BLaER1 treated with 17β-estradiol and CSF1 and Interleukin-3, amounts not matched to agents 10 nM and 100 nM (cell line): Measurements from ENCODE around the gene C1QTNF12.

Experiments used
- H3K27ac ChIP-seq, 11 experiments: shearing (Covaris generic); formaldehyde crosslinking; 2 replicates each; pipeline ENCODE4 v1.8.1; 2022
- H3K27me3 ChIP-seq, 11 experiments: shearing (Covaris generic); formaldehyde crosslinking; 2 replicates each; pipeline ENCODE4 v1.8.1; 2022
- H3K36me3 ChIP-seq, 11 experiments: shearing (Covaris generic); formaldehyde crosslinking; 2 replicates each; pipeline ENCODE4 v1.8.1; 2022
- H3K4me1 ChIP-seq, 10 experiments: shearing (Covaris generic); formaldehyde crosslinking; 2 replicates each; pipeline ENCODE4 v1.8.1; 2022
- H3K4me2 ChIP-seq, 11 experiments: shearing (Covaris generic); formaldehyde crosslinking; 2 replicates each; pipeline ENCODE4 v1.8.1; 2022
- H3K4me3 ChIP-seq, 10 experiments: shearing (Covaris generic); formaldehyde crosslinking; 2 replicates each; pipeline ENCODE4 v1.8.1; 2022
- H3K9ac ChIP-seq, 11 experiments: shearing (Covaris generic); formaldehyde crosslinking; 2 replicates each; pipeline ENCODE4 v1.8.1; 2022
- H3K9me3 ChIP-seq, 11 experiments: shearing (Covaris generic); formaldehyde crosslinking; replicated peaks in 1 of 11; 2 replicates each; pipeline ENCODE4 v1.8.1; 2022
- H4K20me1 ChIP-seq, 11 experiments: shearing (Covaris generic); formaldehyde crosslinking; 2 replicates each; pipeline ENCODE4 v1.8.1; 2022
- Cebpa-rat ChIP-seq, 11 experiments: shearing (Covaris generic); IDR thresholded peaks; 2 replicates each; pipeline ENCODE4 v1.8.1; 2022

The C1QTNF12 gene

DNA sequence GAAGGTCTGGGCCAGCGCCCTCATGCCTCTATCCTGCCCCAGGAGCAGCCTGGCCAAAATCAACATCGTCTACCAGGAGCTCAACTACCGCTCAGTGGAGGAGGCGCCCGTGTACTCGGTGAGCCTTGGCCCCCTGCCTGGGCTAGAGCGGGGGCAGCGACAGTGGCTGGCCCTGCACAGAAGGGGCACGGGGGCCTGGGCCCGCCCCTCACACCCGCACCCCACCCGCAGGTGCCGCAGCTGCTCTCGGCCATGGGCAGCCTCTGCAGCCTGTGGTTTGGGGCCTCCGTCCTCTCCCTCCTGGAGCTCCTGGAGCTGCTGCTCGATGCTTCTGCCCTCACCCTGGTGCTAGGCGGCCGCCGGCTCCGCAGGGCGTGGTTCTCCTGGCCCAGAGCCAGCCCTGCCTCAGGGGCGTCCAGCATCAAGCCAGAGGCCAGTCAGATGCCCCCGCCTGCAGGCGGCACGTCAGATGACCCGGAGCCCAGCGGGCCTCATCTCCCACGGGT is 44.6 kb upstream of the C1QTNF12 start:
- H3K9me3 ChIP-seq = no peaks in the 10 kb centered on the region
- H3K36me3 ChIP-seq = peaks cover 0 to 28% (median 8%) of the 10 kb centered on the region in 11 experiments; a peak in 10 of 22 replicates
- H3K4me3 ChIP-seq = no peak overlapping the region
- no peak overlapping the region for H3K27ac ChIP-seq
- peaks cover 0 to 66% (median 21%) of the 10 kb centered on the region in 11 experiments; a peak in 17 of 22 replicates for H4K20me1 ChIP-seq
- peak overlapping the region in 7 of 11 experiments; percentile 24 to 46 (median 29); a peak in 10 of 22 replicates for H3K4me2 ChIP-seq
- TF ChIP-seq Cebpa-rat (IDR thresholded peaks at IDR 0.05) = no peak
- H3K27me3 ChIP-seq = no peaks in the 10 kb centered on the region
- 0 out of 22 replicates have a peak overlapping the region, but pooled peaks of 1 of the 11 experiments have one; percentile 3 for H3K9ac ChIP-seq
- peaks cover 0 to 21% (median 12%) of the 10 kb centered on the region in 10 experiments; a peak in 13 of 20 replicates for H3K4me1 ChIP-seq

DNA sequence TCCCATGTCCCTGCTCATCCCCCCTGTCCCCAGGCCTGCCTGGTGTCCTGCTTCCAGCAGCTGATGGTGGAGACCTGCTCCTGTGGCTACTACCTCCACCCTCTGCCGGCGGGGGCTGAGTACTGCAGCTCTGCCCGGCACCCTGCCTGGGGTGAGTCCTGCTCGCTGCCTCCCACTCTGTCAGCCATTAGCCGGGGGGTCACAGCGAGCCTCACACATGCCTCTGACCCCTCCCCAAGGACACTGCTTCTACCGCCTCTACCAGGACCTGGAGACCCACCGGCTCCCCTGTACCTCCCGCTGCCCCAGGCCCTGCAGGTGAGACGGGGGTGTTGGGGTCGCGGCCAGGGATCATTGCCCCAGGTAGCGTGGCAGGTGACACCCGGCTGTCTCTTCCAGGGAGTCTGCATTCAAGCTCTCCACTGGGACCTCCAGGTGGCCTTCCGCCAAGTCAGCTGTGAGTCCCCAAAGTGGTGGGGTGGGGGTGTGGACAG is 43.8 kb upstream of the C1QTNF12 start:
- peaks cover 0 to 28% (median 12%) of the 10 kb centered on the region in 10 experiments; a peak in 13 of 20 replicates for H3K4me1 ChIP-seq
- no peak overlapping the region for H3K4me3 ChIP-seq
- H3K27ac ChIP-seq = no peak overlapping the region
- no peaks in the 10 kb centered on the region for H3K9me3 ChIP-seq
- TF ChIP-seq Cebpa-rat (IDR thresholded peaks at IDR 0.05) = no peak
- peaks cover 0 to 65% (median 21%) of the 10 kb centered on the region in 11 experiments; a peak in 17 of 22 replicates for H4K20me1 ChIP-seq
- H3K9ac ChIP-seq = no peak overlapping the region
- peaks cover 0 to 20% (median 7%) of the 10 kb centered on the region in 11 experiments; a peak in 9 of 22 replicates for H3K36me3 ChIP-seq
- H3K4me2 ChIP-seq = no peak overlapping the region
- no peaks in the 10 kb centered on the region for H3K27me3 ChIP-seq

DNA sequence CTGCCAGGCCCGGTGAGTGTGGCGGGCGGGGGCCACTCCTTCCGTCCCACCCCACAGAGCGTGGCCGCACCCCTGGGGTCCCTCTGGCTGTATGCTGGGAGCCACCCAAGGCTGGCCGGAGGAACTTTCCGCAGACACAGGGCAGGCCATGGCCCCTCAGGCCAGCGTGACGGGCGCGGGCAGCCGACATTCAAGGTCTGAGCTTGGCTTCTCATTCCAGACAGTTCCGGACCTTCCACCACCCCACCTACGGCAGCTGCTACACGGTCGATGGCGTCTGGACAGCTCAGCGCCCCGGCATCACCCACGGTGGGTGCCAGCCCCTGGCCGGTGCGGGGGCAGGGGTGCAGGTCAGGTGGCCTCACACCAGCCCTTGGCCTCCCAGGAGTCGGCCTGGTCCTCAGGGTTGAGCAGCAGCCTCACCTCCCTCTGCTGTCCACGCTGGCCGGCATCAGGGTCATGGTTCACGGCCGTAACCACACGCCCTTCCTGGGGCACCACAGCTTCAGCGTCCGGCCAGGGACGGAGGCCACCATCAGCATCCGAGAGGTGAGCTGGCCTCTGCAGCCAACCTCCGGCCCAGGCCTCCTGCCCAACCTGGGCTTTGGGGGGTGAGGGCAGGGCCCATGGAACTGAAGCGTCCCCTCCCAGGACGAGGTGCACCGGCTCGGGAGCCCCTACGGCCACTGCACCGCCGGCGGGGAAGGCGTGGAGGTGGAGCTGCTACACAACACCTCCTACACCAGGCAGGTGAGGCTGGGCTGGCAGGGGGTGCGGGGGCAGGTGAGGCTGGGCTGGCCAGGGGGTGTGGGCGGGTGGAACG is 41.0 kb upstream of the C1QTNF12 start:
- no peak overlapping the region for H3K4me3 ChIP-seq
- H3K4me2 ChIP-seq = no peak overlapping the region
- H3K9ac ChIP-seq = no peak overlapping the region
- no peak for TF ChIP-seq Cebpa-rat (IDR thresholded peaks at IDR 0.05)
- H3K4me1 ChIP-seq = peaks cover 0 to 34% (median 13%) of the 10 kb centered on the region in 10 experiments; a peak in 13 of 20 replicates
- H3K9me3 ChIP-seq = no peaks in the 10 kb centered on the region
- no peak overlapping the region for H3K27ac ChIP-seq
- no peaks in the 10 kb centered on the region for H3K27me3 ChIP-seq
- no peaks in the 10 kb centered on the region for H3K36me3 ChIP-seq
- peaks cover 0 to 54% (median 15%) of the 10 kb centered on the region in 11 experiments; a peak in 17 of 22 replicates for H4K20me1 ChIP-seq

DNA sequence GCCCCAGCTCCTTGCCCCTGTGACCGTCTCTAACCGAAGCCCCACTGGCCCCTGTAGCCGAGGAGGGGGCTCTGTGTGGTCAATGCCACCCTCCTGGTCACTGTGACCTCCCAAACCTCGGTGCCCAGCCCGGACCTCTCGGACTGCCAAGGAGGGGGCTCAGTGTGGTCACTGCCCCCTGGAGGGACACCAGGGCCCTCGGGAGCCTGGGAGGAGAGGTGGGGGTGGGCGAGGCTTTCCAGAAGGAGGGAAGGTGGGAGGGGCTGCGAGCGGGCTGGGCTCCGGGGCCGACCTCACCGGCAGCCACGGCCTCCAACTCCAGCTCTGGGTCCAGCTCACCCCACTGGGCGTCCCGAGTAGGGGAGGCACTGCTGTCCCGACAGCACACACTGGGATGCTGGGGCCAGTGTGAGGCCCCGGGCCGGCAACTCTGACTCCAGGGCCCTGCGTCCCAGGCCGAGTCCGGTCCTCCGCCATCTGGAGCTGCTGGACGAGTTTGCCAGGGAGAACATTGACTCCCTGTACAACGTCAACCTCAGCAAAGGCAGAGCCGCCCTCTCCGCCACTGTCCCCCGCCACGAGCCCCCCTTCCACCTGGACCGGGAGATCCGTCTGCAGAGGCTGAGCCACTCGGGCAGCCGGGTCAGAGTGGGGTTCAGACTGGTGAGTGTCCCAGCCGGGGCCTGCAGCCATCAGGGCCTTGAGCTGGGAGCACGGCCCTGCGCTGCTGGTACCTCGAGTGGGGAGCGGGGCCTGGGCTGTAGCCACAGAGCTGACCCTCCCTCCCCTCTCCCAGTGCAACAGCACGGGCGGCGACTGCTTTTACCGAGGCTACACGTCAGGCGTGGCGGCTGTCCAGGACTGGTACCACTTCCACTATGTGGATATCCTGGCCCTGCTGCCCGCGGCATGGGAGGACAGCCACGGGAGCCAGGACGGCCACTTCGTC is 40.1 kb upstream of the C1QTNF12 start:
- Histone ChIP-seq H3K27me3 (no peaks in the 10 kb centered on the region), H4K20me1 (peaks cover 0 to 45% (median 7%) of the 10 kb centered on the region in 11 experiments; a peak in 13 of 22 replicates), H3K4me2 (0 out of 22 replicates have a peak overlapping the region, but pooled peaks of 1 of the 11 experiments have one; percentile 4), H3K36me3 (no peaks in the 10 kb centered on the region), H3K4me1 (peaks cover 0 to 26% (median 11%) of the 10 kb centered on the region in 10 experiments; a peak in 13 of 20 replicates), H3K27ac (no peak overlapping the region), H3K9ac (no peak overlapping the region), H3K4me3 (no peak overlapping the region), H3K9me3 (no peaks in the 10 kb centered on the region)
- TF ChIP-seq Cebpa-rat (IDR thresholded peaks at IDR 0.05) = no peak

- Histone ChIP-seq H3K4me2 (peak overlapping the region in 2 of 11 experiments; percentile 4 to 15; a peak in 1 of 22 replicates), H4K20me1 (peaks cover 0 to 42% (median 0%) of the 10 kb centered on the region in 11 experiments; a peak in 3 of 22 replicates), H3K27me3 (no peaks in the 10 kb centered on the region), H3K36me3 (no peaks in the 10 kb centered on the region), H3K9me3 (no peaks in the 10 kb centered on the region), H3K27ac (no peak overlapping the region), H3K9ac (no peak overlapping the region), H3K4me3 (no peak overlapping the region), H3K4me1 (peaks cover 0 to 17% (median 4%) of the 10 kb centered on the region in 10 experiments; a peak in 7 of 20 replicates)
- no peak for TF ChIP-seq Cebpa-rat (IDR thresholded peaks at IDR 0.05)
Measured at GRCh38 chr1:1285611-1286311, 39.2 kb upstream of the C1QTNF12 start.

- no peak overlapping the region for H3K4me2 ChIP-seq
- TF ChIP-seq Cebpa-rat (IDR thresholded peaks at IDR 0.05) = no peak
- no peak overlapping the region for H3K9ac ChIP-seq
- H3K4me3 ChIP-seq = no peak overlapping the region
- H3K36me3 ChIP-seq = no peaks in the 10 kb centered on the region
- peaks cover 0 to 15% (median 2%) of the 10 kb centered on the region in 10 experiments; a peak in 5 of 20 replicates for H3K4me1 ChIP-seq
- no peaks in the 10 kb centered on the region for H3K27me3 ChIP-seq
- no peaks in the 10 kb centered on the region for H3K9me3 ChIP-seq
- H3K27ac ChIP-seq = no peak overlapping the region
- H4K20me1 ChIP-seq = peaks cover 0 to 39% (median 0%) of the 10 kb centered on the region in 11 experiments; a peak in 2 of 22 replicates
Measured at GRCh38 chr1:1285102-1285571, 38.6 kb upstream of the C1QTNF12 start.

- H3K27ac ChIP-seq = no peak overlapping the region
Measured at GRCh38 chr1:1284221-1285101, 37.9 kb upstream of the C1QTNF12 start.

More at GRCh38 chr1:1284221-1285101, 37.9 kb upstream of the C1QTNF12 start:
- H3K4me1 ChIP-seq = peaks cover 0 to 15% (median 2%) of the 10 kb centered on the region in 10 experiments; a peak in 5 of 20 replicates
- H4K20me1 ChIP-seq = peaks cover 0 to 39% (median 0%) of the 10 kb centered on the region in 11 experiments; a peak in 2 of 22 replicates
- no peak overlapping the region for H3K4me2 ChIP-seq
- H3K9me3 ChIP-seq = no peaks in the 10 kb centered on the region
- no peak for TF ChIP-seq Cebpa-rat (IDR thresholded peaks at IDR 0.05)
- H3K9ac ChIP-seq = no peak overlapping the region
- H3K4me3 ChIP-seq = no peak overlapping the region
- H3K27me3 ChIP-seq = no peaks in the 10 kb centered on the region
- H3K36me3 ChIP-seq = no peaks in the 10 kb centered on the region
